HG03520 (cell line): ENCODE data around the gene PDE6D.

Source experiments
- ATAC-seq: cut with Tn5 transposase; IDR thresholded peaks from one replicate; pipeline ENCODE4 v1.9.1; 2021; ENCODE audit warnings: mild to moderate bottlenecking, moderate library complexity; ENCODE audit not compliant: unreplicated experiment

PDE6D gene

DNA sequence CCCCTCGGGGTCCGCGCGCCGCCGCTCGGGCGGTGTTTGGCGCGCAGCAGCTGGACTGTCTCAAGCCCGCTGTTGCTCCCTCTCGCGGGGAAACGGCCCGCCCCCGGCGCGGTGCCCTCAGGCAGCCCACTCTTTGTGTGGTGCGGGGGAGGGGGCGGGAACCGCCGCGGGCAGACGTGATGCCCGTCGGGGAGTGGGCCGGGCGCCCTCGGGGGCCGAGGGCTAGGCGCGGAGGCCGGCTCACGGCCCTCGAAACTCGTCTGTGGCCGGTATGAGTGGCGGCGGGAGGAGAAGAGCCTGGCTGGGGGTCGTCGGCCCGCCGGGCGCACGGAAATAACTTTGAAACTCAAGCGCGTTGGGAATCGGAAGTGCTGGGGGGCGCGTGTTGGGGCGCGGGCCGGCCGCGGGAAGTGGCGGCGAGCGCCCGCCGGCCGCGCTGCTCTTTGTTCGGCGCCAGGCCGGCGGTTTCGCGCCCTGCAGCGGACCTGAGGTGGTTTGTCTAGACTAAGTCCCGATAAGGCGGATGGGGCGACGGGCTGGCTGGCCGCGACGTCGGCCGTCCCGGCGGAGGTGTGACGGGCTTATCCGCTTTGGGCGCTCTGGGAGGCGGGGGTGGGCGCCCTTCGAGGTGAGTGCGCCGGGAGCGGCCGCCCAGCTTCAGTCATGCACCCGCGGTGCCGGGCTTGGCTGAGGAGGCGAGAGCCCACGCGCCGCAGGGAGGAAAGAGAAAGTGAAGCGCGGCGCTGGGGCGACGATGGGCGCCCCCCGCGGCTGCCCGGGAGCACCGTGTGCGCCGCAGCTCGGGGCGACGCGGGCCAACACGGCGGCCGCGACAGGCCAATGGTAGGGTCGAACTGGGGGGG lies 72.1 kb downstream of the PDE6D start:
- ATAC-seq = no peak

DNA sequence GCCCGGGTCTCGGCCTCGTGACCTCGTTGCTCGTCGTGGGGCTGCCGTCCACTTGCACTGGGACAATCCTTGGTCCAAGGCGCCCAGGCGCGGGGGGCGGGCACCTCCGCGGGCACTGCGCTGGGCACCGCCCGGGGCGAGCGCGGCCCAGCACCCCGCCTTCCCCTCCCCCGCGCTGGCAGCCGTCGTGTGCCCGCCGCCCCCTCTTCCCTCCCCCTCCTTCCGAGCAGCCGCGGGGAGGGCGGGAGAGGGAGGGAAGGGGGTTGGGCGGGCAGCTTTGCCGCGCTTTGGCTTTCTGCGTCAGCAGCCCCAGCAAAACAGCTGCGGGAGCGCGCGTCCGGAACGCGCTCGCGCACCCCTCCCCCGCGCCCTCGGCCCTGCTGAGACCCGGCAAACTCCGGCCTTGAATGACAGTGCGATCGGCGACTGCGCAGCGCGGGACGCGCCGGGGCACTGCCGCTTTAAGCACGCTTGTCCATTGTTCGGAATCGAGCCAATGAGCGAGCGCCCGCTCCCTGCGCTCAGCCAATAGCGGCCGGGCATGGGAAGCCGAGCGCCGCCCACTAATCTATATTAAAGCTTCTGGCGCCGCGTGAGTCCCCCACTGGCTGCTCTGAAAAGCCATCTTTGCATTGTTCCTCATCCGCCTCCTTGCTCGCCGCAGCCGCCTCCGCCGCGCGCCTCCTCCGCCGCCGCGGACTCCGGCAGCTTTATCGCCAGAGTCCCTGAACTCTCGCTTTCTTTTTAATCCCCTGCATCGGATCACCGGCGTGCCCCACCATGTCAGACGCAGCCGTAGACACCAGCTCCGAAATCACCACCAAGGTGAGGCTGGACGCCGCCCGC lies 72.9 kb downstream of the PDE6D start, which contains the start of gene PTMA:
TSS of gene PTMA (plus strand) at position 599 of the 846 bp plus-strand sequence. CDS start at position 781, 182 bp downstream.
- peak; percentile 52 for ATAC-seq

- ATAC-seq = no peak
Measured at GRCh38 chr2:231707625-231707926, 73.5 kb downstream of the PDE6D start.

- ATAC-seq = peak; percentile 36
Measured at GRCh38 chr2:231706731-231707624, 74.1 kb downstream of the PDE6D start.

- no peak for ATAC-seq
Measured at GRCh38 chr2:231704017-231704416, 77.1 kb downstream of the PDE6D start.

GRCh38 chr2:231701456-231702373 lies 79.4 kb downstream of the PDE6D start:
- no peak for ATAC-seq

DNA sequence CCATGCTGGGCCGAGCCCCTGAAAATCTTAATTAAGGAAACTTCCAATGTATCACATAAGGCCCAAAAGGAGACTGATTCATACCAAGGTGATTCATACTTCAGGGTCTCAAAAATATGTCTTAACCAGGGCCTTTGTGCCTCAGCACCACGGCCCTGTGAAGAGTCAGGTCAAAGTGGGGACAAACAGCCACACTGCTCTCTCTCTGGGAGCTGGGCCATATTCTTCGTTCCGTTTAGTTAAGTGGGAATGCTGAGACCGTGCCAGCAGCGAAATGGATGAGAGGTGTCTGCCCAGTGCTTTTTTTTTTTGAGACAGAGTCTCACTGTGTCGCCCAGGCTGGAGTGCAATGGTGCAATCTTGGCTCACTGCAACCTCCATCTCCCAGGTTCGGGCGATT lies 82.1 kb downstream of the PDE6D start:
- ATAC-seq = no peak

- no peak for ATAC-seq
Measured at GRCh38 chr2:231696004-231696367, 85.1 kb downstream of the PDE6D start.

DNA sequence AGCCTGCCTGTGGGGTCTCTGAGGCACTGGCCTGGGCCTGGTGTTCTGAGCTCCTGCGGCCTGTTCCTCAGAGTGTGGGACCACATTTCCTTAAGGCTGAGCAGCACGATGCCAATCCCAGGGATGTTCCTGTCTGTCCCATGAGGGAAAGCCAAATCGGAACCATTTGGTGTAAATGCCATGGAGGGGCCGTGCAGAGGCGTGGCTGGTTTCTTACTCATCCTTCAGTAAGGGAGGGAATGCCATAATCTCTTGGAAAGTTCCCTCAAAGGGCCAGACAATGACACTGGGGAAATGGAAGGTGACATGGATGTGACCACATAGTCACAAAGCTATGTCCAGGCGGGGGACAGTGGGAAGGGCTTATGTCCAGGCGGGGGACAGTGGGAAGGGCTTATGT lies 87.1 kb downstream of the PDE6D start:
- ATAC-seq = no peak

GRCh38 chr2:231692847-231693246 lies 88.2 kb downstream of the PDE6D start:
- no peak for ATAC-seq

- ATAC-seq = no peak
Measured at GRCh38 chr2:231691251-231691772, 89.8 kb downstream of the PDE6D start.

- no peak for ATAC-seq
Measured at GRCh38 chr2:231689124-231689893, 91.8 kb downstream of the PDE6D start.

DNA sequence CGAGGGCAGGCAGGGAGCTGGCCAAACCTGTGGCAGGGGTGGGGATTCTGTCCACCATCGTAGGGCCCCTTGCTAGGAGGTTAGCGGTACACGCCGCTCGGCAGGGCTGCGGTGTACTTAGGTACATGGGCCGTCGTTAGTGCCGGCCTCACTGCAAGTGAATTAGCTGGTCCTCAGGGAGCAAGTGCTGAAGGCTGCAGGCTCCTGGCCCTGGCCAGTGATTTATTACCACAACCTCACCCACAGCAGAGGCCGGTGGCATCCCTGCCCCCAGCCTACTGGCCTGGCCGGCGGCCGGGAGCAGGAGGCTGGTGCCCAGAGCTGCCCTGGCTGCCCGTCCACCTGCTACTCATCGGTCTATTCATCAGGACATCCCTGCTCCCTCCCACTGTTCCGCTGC lies 92.4 kb downstream of the PDE6D start:
- no peak for ATAC-seq

DNA sequence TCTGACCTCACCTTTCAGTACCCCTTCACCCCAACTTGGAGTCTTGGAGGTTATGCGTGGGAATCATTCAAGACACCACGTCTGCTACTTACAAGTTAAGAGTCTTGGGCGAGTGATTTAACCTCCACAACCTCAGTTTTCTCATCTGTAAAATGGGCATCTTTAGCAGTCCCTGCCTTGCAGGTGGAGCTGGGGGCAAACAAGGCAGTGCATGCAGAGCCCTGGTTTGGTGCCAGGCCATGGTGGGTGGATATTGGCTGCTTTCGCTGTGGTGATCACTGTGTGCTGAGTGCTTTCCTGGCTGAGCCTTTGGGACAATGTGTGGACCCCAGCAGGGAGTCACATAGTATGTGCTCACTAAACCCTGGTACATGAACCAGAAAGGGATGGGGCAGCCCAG lies 93.1 kb downstream of the PDE6D start:
- no peak for ATAC-seq

DNA sequence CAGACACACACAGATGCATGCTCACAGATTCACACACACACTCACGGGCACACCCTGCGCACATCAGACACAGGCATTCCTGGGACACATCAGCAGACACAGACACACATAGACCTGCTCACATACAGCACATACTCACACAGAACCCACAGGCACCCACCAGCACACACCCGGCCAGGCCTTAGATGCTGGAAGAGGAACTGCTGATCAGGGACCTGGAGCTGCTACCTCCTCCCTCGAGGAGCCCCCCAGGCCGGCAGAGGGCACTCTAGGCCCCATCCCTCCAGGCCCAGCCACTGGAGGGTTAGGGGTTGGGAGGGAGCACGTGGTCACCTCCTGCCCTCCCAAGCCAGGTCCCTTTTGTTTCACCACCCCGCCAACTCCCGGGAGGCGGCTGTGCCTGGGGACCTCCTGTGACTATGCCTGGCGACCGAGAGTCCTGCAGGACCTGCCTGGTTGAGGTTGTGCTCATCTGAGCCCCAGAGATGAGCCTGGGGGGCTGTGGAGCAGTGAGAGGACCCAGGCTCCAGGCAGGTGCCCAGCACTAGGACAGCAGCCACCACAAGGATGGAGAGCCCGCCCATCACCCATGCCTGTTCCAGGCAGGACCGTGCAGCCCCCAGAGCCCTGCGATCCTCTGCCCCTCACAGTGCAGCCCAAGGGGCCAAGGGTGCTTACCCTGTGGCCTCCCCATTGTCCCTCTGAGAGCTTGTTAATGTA lies 93.8 kb downstream of the PDE6D start:
- no peak for ATAC-seq

- ATAC-seq = no peak
Measured at GRCh38 chr2:231686192-231687100, 94.6 kb downstream of the PDE6D start.
